HG02763 (cell line): ENCODE measurements around the gene TMPRSS6.

Experiments
- ATAC-seq: cut with Tn5 transposase; IDR thresholded peaks from one replicate; pipeline ENCODE4 v1.9.1; 2021; ENCODE audit warnings: mild to moderate bottlenecking, moderate library complexity; ENCODE audit not compliant: unreplicated experiment

TMPRSS6 gene

GRCh38 chr22:37118083-37118482, 8.6 kb upstream of the TMPRSS6 start:
- no peak for ATAC-seq

GRCh38 chr22:37117092-37117491, 7.6 kb upstream of the TMPRSS6 start:
- no peak for ATAC-seq

- ATAC-seq, result no peak
Measured at GRCh38 chr22:37115032-37115431, 5.5 kb upstream of the TMPRSS6 start.

- ATAC-seq, result no peak
Measured at GRCh38 chr22:37113757-37114156, 4.2 kb upstream of the TMPRSS6 start.

- no peak for ATAC-seq
Measured at GRCh38 chr22:37112084-37112728, 2.7 kb upstream of the TMPRSS6 start.

- ATAC-seq, result no peak
Measured at GRCh38 chr22:37111156-37111717, 1.7 kb upstream of the TMPRSS6 start.

GRCh38 chr22:37107816-37108621, 1.5 kb downstream of the TMPRSS6 start:
- no peak for ATAC-seq

- no peak for ATAC-seq
Measured at GRCh38 chr22:37105990-37106389, 3.5 kb downstream of the TMPRSS6 start.

GRCh38 chr22:37105154-37105553, 4.4 kb downstream of the TMPRSS6 start:
- no peak for ATAC-seq

GRCh38 chr22:37103656-37104452, 5.7 kb downstream of the TMPRSS6 start:
- no peak for ATAC-seq

- no peak for ATAC-seq
Measured at GRCh38 chr22:37103151-37103550, 6.4 kb downstream of the TMPRSS6 start.

- no peak for ATAC-seq
Measured at GRCh38 chr22:37101311-37102066, 8.0 kb downstream of the TMPRSS6 start.

- no peak for ATAC-seq
Measured at GRCh38 chr22:37100589-37101127, 8.9 kb downstream of the TMPRSS6 start.

- no peak for ATAC-seq
Measured at GRCh38 chr22:37098976-37099591, 10.4 kb downstream of the TMPRSS6 start.

GRCh38 chr22:37097346-37097745, 12.2 kb downstream of the TMPRSS6 start:
- ATAC-seq, result no peak

GRCh38 chr22:37095113-37095512, 14.4 kb downstream of the TMPRSS6 start:
- ATAC-seq, result no peak

- no peak for ATAC-seq
Measured at GRCh38 chr22:37094239-37094638, 15.3 kb downstream of the TMPRSS6 start.

GRCh38 chr22:37092997-37093396, 16.5 kb downstream of the TMPRSS6 start:
- no peak for ATAC-seq

- no peak for ATAC-seq
Measured at GRCh38 chr22:37091994-37092393, 17.5 kb downstream of the TMPRSS6 start.
